Natural killer cell treated with Interleukin-12 subunit alpha and Interleukin-12 subunit beta and Interleukin-15 and Interleukin-18, amount 100 ng/mL, for 72 hours (primary cell): ENCODE measurements around the gene ZACN. TPM values are rescaled to one million over a fixed set of nuclear protein-coding genes. Genes with fewer than 3 reads are reported as not detected.
"Not testable (repeated sequence)": the region's sequence is repeated elsewhere in the genome, so short reads cannot be mapped to it uniquely, and the experiment has no call there.

ENCODE experiments used
- ATAC-seq, 2 donors: fragments of 150-1000 bp; cut with Tn5 transposase in 1 of 2; sonication (Bioruptor Pico), chemical (Tn5 transposase) in 1 of 2; 2 replicates each; pipeline ENCODE4 v1.10.0; 2021
- DNase-seq: peaks from one replicate; pipeline ENCODE4 v3.0.0; 2022; ENCODE audit warnings: low spot score
- H3K27ac Mint-ChIP-seq, 2 donors: 1 replicate in 1 of 2; 2 replicates in 1 of 2; pipeline ENCODE4 v1.8.0; 2022; ENCODE audit warnings: mixed read lengths in 2 of 2, mild to moderate bottlenecking in 1 of 2, moderate library complexity in 1 of 2
- H3K27me3 Mint-ChIP-seq, 2 donors: 1 replicate in 1 of 2; 2 replicates in 1 of 2; pipeline ENCODE4 v1.8.0; 2022; ENCODE audit warnings: mixed read lengths in 2 of 2
- H3K36me3 Mint-ChIP-seq: one replicate; pipeline ENCODE4 v1.8.0; 2022; ENCODE audit warnings: mixed read lengths
- H3K4me1 Mint-ChIP-seq, 2 donors: 1 replicate in 1 of 2; 2 replicates in 1 of 2; pipeline ENCODE4 v1.8.0; 2022; ENCODE audit warnings: low read depth in 2 of 2, mixed read lengths in 2 of 2, mild to moderate bottlenecking in 1 of 2
- H3K4me3 Mint-ChIP-seq: one replicate; pipeline ENCODE4 v1.8.0; 2022; ENCODE audit warnings: mixed read lengths
- H3K9me3 Mint-ChIP-seq: 2 replicates; pipeline ENCODE4 v1.8.0; 2022; ENCODE audit warnings: mixed read lengths
- total RNA-seq, 2 donors: library from RNA; stranded (reverse); gene quantifications; one replicate each; pipeline ENCODE4 v1.2.3, GENCODE V29; 2022

ZACN gene
- total RNA-seq: 1 to 10 TPM in 1 of 2 donors, under 1 TPM in 1; 0.52 to 1.4 TPM

DNA sequence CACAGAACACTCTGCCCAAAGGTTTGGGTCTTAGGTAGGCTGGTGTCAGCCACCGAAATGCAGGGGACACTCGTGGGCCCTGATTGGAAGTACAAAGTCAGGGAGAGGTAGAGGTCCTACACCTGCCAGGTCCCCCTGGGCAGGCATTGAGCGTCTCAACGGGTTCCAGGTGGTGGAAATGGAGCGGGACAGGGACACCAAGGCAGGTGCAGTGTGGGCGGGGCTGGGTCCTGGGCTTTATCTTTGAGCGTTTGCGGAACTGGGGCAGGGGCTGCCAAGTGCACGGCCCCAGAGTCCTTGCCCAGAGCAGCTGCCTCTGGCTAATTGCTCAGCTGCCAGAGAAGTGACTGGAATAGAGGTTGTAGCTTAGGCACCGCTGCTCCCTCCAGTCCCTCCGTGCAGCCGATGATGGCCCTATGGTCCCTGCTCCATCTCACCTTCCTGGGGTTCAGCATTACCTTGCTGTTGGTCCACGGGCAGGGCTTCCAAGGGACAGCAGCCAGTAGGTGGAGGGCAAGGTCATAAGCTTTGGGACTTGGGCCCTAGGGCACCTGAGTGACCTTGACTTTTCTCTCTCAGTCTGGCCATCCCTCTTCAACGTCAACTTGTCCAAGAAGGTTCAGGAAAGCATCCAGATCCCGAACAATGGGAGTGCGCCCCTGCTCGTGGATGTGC lies at the start of gene ZACN:
Gene ZACN, plus strand, starts transcription at position 323 of the 675 bp plus-strand sequence. Its CDS starts 83 bp downstream, at position 406.
- H3K27me3 Mint-ChIP-seq: peaks cover 25 to 38% of the 10 kb centered on the region in 2 donors
- DNase-seq: no peak
- H3K27ac Mint-ChIP-seq: no peak within 1 kb of the TSS

DNA sequence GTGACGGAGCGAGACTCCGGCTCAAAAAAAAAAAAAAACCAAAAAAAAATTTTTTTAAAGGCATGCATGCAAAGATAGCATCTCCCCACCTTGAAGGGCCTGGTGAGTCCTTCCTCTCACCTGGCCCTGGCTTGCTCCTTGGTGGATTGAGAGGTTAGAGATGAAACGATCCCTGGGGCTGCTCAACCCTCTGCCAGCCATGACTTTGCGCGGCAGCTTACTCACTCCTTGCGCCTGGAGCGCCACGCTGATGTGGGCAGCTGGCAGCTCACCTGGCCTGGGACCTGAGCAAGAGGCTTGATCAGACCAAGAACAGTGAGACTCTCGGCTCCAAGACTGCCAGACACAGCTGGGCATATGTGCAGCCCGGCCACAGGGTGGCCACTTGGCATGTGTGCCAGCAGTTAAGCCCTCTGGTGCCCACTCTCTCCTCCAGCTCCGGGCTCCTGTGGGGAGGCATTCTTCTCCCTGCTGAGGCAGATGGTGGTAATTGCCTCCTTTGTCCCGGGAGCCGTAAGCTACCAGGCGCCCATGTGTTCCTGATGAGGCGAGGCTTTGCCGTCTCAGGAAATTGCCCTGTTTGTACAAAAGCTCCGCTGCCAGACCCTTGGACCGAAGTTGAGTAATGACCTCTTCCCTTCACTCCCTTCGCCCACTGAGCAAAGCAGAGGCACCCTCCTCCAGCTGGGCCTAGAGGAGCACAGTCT lies 46.8 kb upstream of the ZACN start:
- Mint-ChIP-seq H3K4me1 (peaks cover 9 to 16% of the 10 kb centered on the region in 2 donors), H3K4me3 (no peak overlapping the region), H3K27ac (no peak overlapping the region), H3K27me3 (no peaks in the 10 kb centered on the region), H3K9me3 (no peaks in the 10 kb centered on the region), H3K36me3 (no peaks in the 10 kb centered on the region)
- ATAC-seq: no peak
- DNase-seq: no peak

More for the DNA sequence above, at the start of gene ZACN:
- ATAC-seq: no peak
- no peaks in the 10 kb centered on the region for H3K9me3 Mint-ChIP-seq
- H3K4me3 Mint-ChIP-seq: no peak within 1 kb of the TSS
- H3K36me3 Mint-ChIP-seq: no peaks in the 10 kb centered on the region
- H3K4me1 Mint-ChIP-seq: peaks cover 15 to 17% of the 10 kb centered on the region in 2 donors

- no peaks in the 10 kb centered on the region for H3K27me3 Mint-ChIP-seq
- ATAC-seq: no peak
- DNase-seq: no peak
- no peak overlapping the region for H3K4me3 Mint-ChIP-seq
- H3K27ac Mint-ChIP-seq: no peak overlapping the region
- H3K36me3 Mint-ChIP-seq: no peaks in the 10 kb centered on the region
- H3K4me1 Mint-ChIP-seq: peaks cover 9 to 16% of the 10 kb centered on the region in 2 donors
- H3K9me3 Mint-ChIP-seq: no peaks in the 10 kb centered on the region
Measured at GRCh38 chr17:76032780-76033108, 46.2 kb upstream of the ZACN start.

- Mint-ChIP-seq H3K27me3 (no peaks in the 10 kb centered on the region), H3K9me3 (no peaks in the 10 kb centered on the region), H3K4me3 (no peak overlapping the region), H3K27ac (no peak overlapping the region), H3K4me1 (peaks cover 9 to 16% of the 10 kb centered on the region in 2 donors), H3K36me3 (peaks cover 2% of the 10 kb centered on the region)
- ATAC-seq (no peak), DNase-seq (no peak)
Measured at GRCh38 chr17:76033139-76033538, 45.8 kb upstream of the ZACN start.

DNA sequence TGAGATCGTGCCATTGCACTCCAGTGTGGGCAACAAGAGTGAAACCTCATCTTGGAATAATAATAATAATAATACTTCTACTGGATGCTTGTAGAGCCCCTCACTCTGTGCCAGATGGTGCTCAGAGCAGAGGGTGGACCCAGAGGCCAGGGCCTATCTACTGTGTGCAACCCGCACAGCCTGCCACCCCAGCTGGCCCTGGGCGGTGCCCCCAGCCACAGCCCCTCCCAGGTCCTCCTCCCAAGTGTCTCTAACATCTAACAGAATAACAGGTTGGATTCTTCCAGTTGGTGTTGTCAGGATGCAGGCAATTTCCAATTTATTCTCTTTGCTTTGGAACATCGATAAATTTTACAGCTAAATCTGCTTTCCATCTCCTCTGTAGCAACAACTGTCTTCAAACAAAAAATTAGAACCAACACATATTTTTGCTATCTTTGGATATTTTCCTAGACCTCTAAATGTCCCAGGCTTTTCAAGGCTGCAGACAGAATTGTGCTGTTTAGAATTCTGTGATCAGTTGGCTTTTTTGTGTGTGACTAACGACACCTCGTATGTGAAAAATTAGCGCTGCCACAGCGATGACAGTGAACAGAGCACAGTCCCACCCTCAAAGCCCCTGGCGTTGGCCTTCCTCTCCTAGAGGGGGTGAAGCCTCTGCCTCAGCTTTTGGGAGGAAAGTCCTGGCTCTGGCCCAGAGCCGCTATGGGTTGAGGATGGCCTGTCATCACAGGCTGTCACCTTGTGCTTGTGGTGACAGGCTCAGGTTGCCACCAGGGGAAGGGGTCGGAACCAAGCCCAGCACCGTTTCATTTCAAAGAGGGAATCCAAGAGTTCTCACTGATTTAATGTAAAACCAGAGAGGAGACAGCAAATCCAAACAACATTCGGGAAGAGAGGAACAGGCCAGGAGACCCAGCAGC lies 44.3 kb upstream of the ZACN start:
- Mint-ChIP-seq H3K4me1 (peaks cover 3 to 7% of the 10 kb centered on the region in 2 donors), H3K4me3 (no peak overlapping the region), H3K27me3 (no peaks in the 10 kb centered on the region), H3K9me3 (no peaks in the 10 kb centered on the region), H3K36me3 (peaks cover 6% of the 10 kb centered on the region), H3K27ac (no peak overlapping the region)
- DNase-seq (no peak), ATAC-seq (no peak)

- Mint-ChIP-seq H3K9me3 (no peaks in the 10 kb centered on the region), H3K36me3 (peaks cover 10% of the 10 kb centered on the region), H3K4me1 (peaks cover 0 to 5% of the 10 kb centered on the region in 2 donors), H3K27me3 (no peaks in the 10 kb centered on the region), H3K27ac (no peak overlapping the region), H3K4me3 (no peak overlapping the region)
- no peak for DNase-seq
- ATAC-seq: no peak
Measured at GRCh38 chr17:76036497-76037261, 42.3 kb upstream of the ZACN start.

GRCh38 chr17:76038050-76038449 lies 40.9 kb upstream of the ZACN start:
- H3K4me3 Mint-ChIP-seq: no peak overlapping the region
- peak overlapping the region in 1 of 2 donors; percentile 51 for H3K27ac Mint-ChIP-seq
- H3K4me1 Mint-ChIP-seq: peaks cover 0 to 5% of the 10 kb centered on the region in 2 donors
- ATAC-seq (no peak), DNase-seq (no peak)
- peaks cover 10% of the 10 kb centered on the region for H3K36me3 Mint-ChIP-seq
- H3K9me3 Mint-ChIP-seq: no peaks in the 10 kb centered on the region
- no peaks in the 10 kb centered on the region for H3K27me3 Mint-ChIP-seq

GRCh38 chr17:76039121-76039520 lies 39.9 kb upstream of the ZACN start:
- H3K9me3 Mint-ChIP-seq: no peaks in the 10 kb centered on the region

DNA sequence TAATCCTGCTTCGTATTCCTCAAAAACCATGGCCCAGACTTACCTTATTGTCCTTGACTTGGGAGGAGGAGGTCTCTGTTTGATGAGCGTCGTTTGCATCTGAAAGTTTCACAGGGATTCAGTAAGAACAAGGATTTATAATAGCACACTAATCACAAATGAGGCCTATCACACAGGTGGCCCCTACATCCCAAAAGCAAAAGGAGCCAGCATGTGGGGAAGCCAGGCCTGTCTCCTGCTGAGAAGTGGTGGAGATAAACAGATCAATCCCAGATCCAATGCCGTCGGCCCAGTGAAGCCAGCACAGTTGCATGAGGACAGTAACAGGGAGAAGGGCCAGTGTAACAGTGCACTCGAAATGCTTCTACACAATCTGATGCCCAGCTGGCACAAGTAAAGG lies 38.6 kb upstream of the ZACN start:
- Mint-ChIP-seq H3K27me3 (no peaks in the 10 kb centered on the region), H3K4me3 (no peak overlapping the region), H3K4me1 (peaks cover 0 to 5% of the 10 kb centered on the region in 2 donors), H3K9me3 (no peaks in the 10 kb centered on the region), H3K27ac (no peak overlapping the region), H3K36me3 (peaks cover 16% of the 10 kb centered on the region)
- no peak for ATAC-seq
- no peak for DNase-seq

More at GRCh38 chr17:76039121-76039520, 39.9 kb upstream of the ZACN start:
- Mint-ChIP-seq H3K36me3 (peaks cover 14% of the 10 kb centered on the region), H3K27ac (peak overlapping the region in 1 of 2 donors; percentile 51), H3K4me1 (peaks cover 0 to 7% of the 10 kb centered on the region in 2 donors), H3K27me3 (no peaks in the 10 kb centered on the region), H3K4me3 (no peak overlapping the region)
- no peak for DNase-seq
- ATAC-seq: no peak

GRCh38 chr17:76042868-76043267 lies 36.1 kb upstream of the ZACN start:
- H3K27me3 Mint-ChIP-seq, H3K9me3 Mint-ChIP-seq, DNase-seq, ATAC-seq, H3K4me1 Mint-ChIP-seq, H3K4me3 Mint-ChIP-seq, H3K27ac Mint-ChIP-seq: not testable (repeated sequence)
- H3K36me3 Mint-ChIP-seq: peaks cover 19% of the 10 kb centered on the region

GRCh38 chr17:76044475-76045007 lies 34.4 kb upstream of the ZACN start:
- H3K27me3 Mint-ChIP-seq, H3K4me3 Mint-ChIP-seq, H3K9me3 Mint-ChIP-seq, DNase-seq, H3K27ac Mint-ChIP-seq, ATAC-seq: not testable (repeated sequence)
- Mint-ChIP-seq H3K36me3 (peaks cover 29% of the 10 kb centered on the region), H3K4me1 (peaks cover 5 to 12% of the 10 kb centered on the region in 2 donors)

GRCh38 chr17:76046064-76046463 lies 32.9 kb upstream of the ZACN start:
- Mint-ChIP-seq H3K36me3 (peaks cover 36% of the 10 kb centered on the region), H3K27me3 (no peaks in the 10 kb centered on the region), H3K4me3 (no peak overlapping the region), H3K9me3 (no peaks in the 10 kb centered on the region), H3K4me1 (peaks cover 5 to 14% of the 10 kb centered on the region in 2 donors), H3K27ac (no peak overlapping the region)
- DNase-seq (no peak), ATAC-seq (no peak)
